ENCODE measurements around the gene BLVRB. TPM values are rescaled to one million over a fixed set of nuclear protein-coding genes. Genes with fewer than 3 reads are reported as not detected.

The BLVRB gene
- total and polyA plus RNA-seq, 7 donors: 115 to 232 (median 197) TPM

- peaks cover 0 to 38% (median 35%) of the 10 kb centered on the region in 4 donors for H3K4me1 ChIP-seq
- H3K27ac ChIP-seq: peak overlapping the region; percentile 95 to 100 (median 99)
- TF ChIP-seq EP300 (IDR thresholded peaks at IDR 0.05) (peak in 2 of 4 donors; percentile 64 to 77), POLR2A (IDR thresholded peaks at IDR 0.05) (peak; percentile 95 to 96), CTCF (IDR thresholded peaks at IDR 0.05) (peak; percentile 82 to 96 (median 90)), POLR2AphosphoS5 (IDR thresholded peaks at IDR 0.05) (peak; percentile 90 to 97 (median 96))
- no peaks in the 10 kb centered on the region for H3K27me3 ChIP-seq
- intact Hi-C loops (cut with DNase I): loop anchor here (1.0 to 10.0 kb wide), 6 partner anchors 23 to 181 kb away; partner anchors contain the start of genes AKT2, C19orf47, LTBP4 and PLD3
- H3K9me3 ChIP-seq: no peaks in the 10 kb centered on the region
- peak overlapping the region; percentile 61 to 68 (median 68) for H3K4me3 ChIP-seq
- 1 to 3% methylated on average over 56 of the region's 56 CpGs for WGBS, 2 donors
- peak; percentile 98 for DNase-seq
- peaks cover 6 to 12% (median 9%) of the 10 kb centered on the region in 4 donors for H3K36me3 ChIP-seq
Measured at GRCh38 chr19:40420766-40421765, 44.5 kb downstream of the BLVRB start.

- intact Hi-C loops (cut with DNase I): loop anchor here (1.0 to 10.0 kb wide), 5 partner anchors 47 to 182 kb away; partner anchors contain the start of genes AKT2, C19orf47, LTBP4 and PLD3
- Histone ChIP-seq H3K4me3 (peak overlapping the region; percentile 61 to 68 (median 68)), H3K9me3 (no peaks in the 10 kb centered on the region), H3K4me1 (peaks cover 0 to 38% (median 35%) of the 10 kb centered on the region in 4 donors), H3K36me3 (peaks cover 6 to 12% (median 9%) of the 10 kb centered on the region in 4 donors), H3K27me3 (no peaks in the 10 kb centered on the region), H3K27ac (peak overlapping the region; percentile 95 to 100 (median 99))
- 37 to 56% methylated on average over 14 of the region's 14 CpGs for WGBS, 2 donors
- TF ChIP-seq EP300 (IDR thresholded peaks at IDR 0.05) (no peak), CTCF (IDR thresholded peaks at IDR 0.05) (no peak)
- no peak for DNase-seq
Measured at GRCh38 chr19:40420451-40420765, 45.1 kb downstream of the BLVRB start.

- WGBS, 2 donors: 83 to 87% methylated on average over 5 of the region's 5 CpGs
- no peak for DNase-seq
- intact Hi-C loops (cut with DNase I): loop anchor here (1.0 to 10.0 kb wide), 5 partner anchors 48 to 183 kb away; partner anchors contain the start of genes AKT2, C19orf47, LTBP4 and PLD3
- H3K9me3 ChIP-seq: no peaks in the 10 kb centered on the region
- peaks cover 6 to 12% (median 9%) of the 10 kb centered on the region in 4 donors for H3K36me3 ChIP-seq
- H3K4me1 ChIP-seq: peaks cover 0 to 36% (median 34%) of the 10 kb centered on the region in 4 donors
- H3K27ac ChIP-seq: no peak overlapping the region
- no peaks in the 10 kb centered on the region for H3K27me3 ChIP-seq
- TF ChIP-seq EP300 (IDR thresholded peaks at IDR 0.05) (no peak), POLR2A (IDR thresholded peaks at IDR 0.05) (no peak), CTCF (IDR thresholded peaks at IDR 0.05) (no peak), POLR2AphosphoS5 (IDR thresholded peaks at IDR 0.05) (no peak)
- H3K4me3 ChIP-seq: no peak overlapping the region
Measured at GRCh38 chr19:40419780-40420179, 45.8 kb downstream of the BLVRB start.

GRCh38 chr19:40419066-40419612, 46.4 kb downstream of the BLVRB start:
- 77 to 82% methylated on average over 5 of the region's 5 CpGs for WGBS, 2 donors
- Histone ChIP-seq H3K4me3 (no peak overlapping the region), H3K4me1 (peaks cover 0 to 29% (median 29%) of the 10 kb centered on the region in 4 donors), H3K27ac (no peak overlapping the region), H3K9me3 (no peaks in the 10 kb centered on the region), H3K27me3 (no peaks in the 10 kb centered on the region), H3K36me3 (peaks cover 6 to 12% (median 9%) of the 10 kb centered on the region in 4 donors)
- DNase-seq: no peak
- intact Hi-C loops (cut with DNase I): no loop called here
- TF ChIP-seq EP300 (IDR thresholded peaks at IDR 0.05) (no peak), CTCF (IDR thresholded peaks at IDR 0.05) (no peak), POLR2A (IDR thresholded peaks at IDR 0.05) (no peak), POLR2AphosphoS5 (IDR thresholded peaks at IDR 0.05) (no peak)
